Liver (tissue), 9 donors: ENCODE measurements around the gene UBR1. TPM values are rescaled to one million over a fixed set of nuclear protein-coding genes. Genes with fewer than 3 reads are reported as not detected.
"Not testable (repeated sequence)": the region's sequence is repeated elsewhere in the genome, so short reads cannot be mapped to it uniquely, and the experiment has no call there.

Source experiments
- DNase-seq: peaks from one replicate; pipeline ENCODE4 v3.0.0-alpha.2; 2017; ENCODE audit warnings: low spot score
- H3K27ac ChIP-seq, 2 donors: one replicate each; pipeline ENCODE4 v1.7.0; 2013; ENCODE audit warnings: inconsistent platforms in 2 of 2, low read length in 2 of 2, control low read depth in 1 of 2, low read depth in 1 of 2, mild to moderate bottlenecking in 1 of 2
- H3K27me3 ChIP-seq, 4 donors: one replicate each; pipeline versions ENCODE4 v1.6.1 to v1.7.0; 2013; ENCODE audit warnings: low read length in 3 of 4, inconsistent platforms in 1 of 4, mild to moderate bottlenecking in 1 of 4, moderate library complexity in 1 of 4; ENCODE audit not compliant: control insufficient read depth in 4 of 4, insufficient read depth in 4 of 4
- H3K36me3 ChIP-seq, 4 donors: one replicate each; pipeline versions ENCODE4 v1.6.1 to v1.7.0; 2013; ENCODE audit warnings: low read length in 3 of 4, mild to moderate bottlenecking in 3 of 4, low read depth in 1 of 4, moderate library complexity in 1 of 4; ENCODE audit not compliant: control insufficient read depth in 4 of 4, insufficient read depth in 3 of 4
- H3K4me1 ChIP-seq, 4 donors: one replicate each; pipeline versions ENCODE4 v1.6.1 to v1.7.0; 2013; ENCODE audit warnings: low read length in 3 of 4, mild to moderate bottlenecking in 3 of 4, moderate library complexity in 1 of 4; ENCODE audit not compliant: control insufficient read depth in 4 of 4, insufficient read depth in 4 of 4
- H3K4me3 ChIP-seq, 3 donors: one replicate each; pipeline versions ENCODE4 v1.6.1 to v1.7.0; 2013; ENCODE audit warnings: low read length in 3 of 3, control low read depth in 1 of 3, low read depth in 1 of 3, mild to moderate bottlenecking in 1 of 3
- H3K9ac ChIP-seq, 2 donors: one replicate each; pipeline ENCODE4 v1.7.0; 2013; ENCODE audit warnings: low read length in 2 of 2, mild to moderate bottlenecking in 2 of 2, moderate library complexity in 2 of 2, control low read depth in 1 of 2, low read depth in 1 of 2
- H3K9me3 ChIP-seq, 4 donors: one replicate each; pipeline versions ENCODE4 v1.6.1 to v1.7.0; 2013; ENCODE audit warnings: low read length in 3 of 4; ENCODE audit not compliant: control insufficient read depth in 4 of 4
- FOXA1 ChIP-seq: IDR thresholded peaks from 2 replicates; pipeline ENCODE4 v1.6.1; 2016; ENCODE audit warnings: antibody characterized with exemption
- GABPA ChIP-seq, 2 donors: IDR thresholded peaks in 1 of 2; conservative IDR thresholded peaks in 1 of 2; 2 replicates each; pipeline ENCODE4 v1.6.1; 2016; ENCODE audit warnings: antibody characterized with exemption in 2 of 2, mild to moderate bottlenecking in 1 of 2, moderate library complexity in 1 of 2
- HNF4A ChIP-seq, 2 donors: conservative IDR thresholded peaks; 2 replicates each; pipeline ENCODE4 v1.6.1; 2016; ENCODE audit warnings: antibody characterized with exemption in 2 of 2, mild to moderate bottlenecking in 2 of 2
- HNF4G ChIP-seq: IDR thresholded peaks from 2 replicates; pipeline ENCODE4 v1.6.1; 2016; ENCODE audit warnings: antibody characterized with exemption
- JUND ChIP-seq, 2 donors: IDR thresholded peaks; 2 replicates each; pipeline ENCODE4 v1.6.1; 2016; ENCODE audit warnings: antibody characterized with exemption in 2 of 2
- NR2F2 ChIP-seq: IDR thresholded peaks from 2 replicates; pipeline ENCODE4 v1.6.1; 2016; ENCODE audit warnings: antibody characterized with exemption
- SP1 ChIP-seq: IDR thresholded peaks from 2 replicates; pipeline ENCODE4 v1.6.1; 2018; ENCODE audit warnings: antibody characterized with exemption, mild to moderate bottlenecking
- TAF1 ChIP-seq: conservative IDR thresholded peaks from 2 replicates; pipeline ENCODE4 v1.6.1; 2016; ENCODE audit warnings: antibody characterized with exemption, mild to moderate bottlenecking
- YY1 ChIP-seq: IDR thresholded peaks from 2 replicates; pipeline ENCODE4 v1.6.1; 2016; ENCODE audit warnings: antibody characterized with exemption, mild to moderate bottlenecking
- ZBTB33 ChIP-seq: IDR thresholded peaks from 2 replicates; pipeline ENCODE4 v1.6.1; 2016; ENCODE audit warnings: antibody characterized with exemption
- WGBS: extraction: QIAGEN DNeasy Blood & Tissue Kit; methylation state at CpG from one replicate; pipeline ENCODE4 v1.1.7; 2013; 5-methylcytosine and 5-hydroxymethylcytosine counted together
- polyA plus RNA-seq, 2 donors: library from polyadenylated mRNA; stranded (reverse) in 1 of 2; unstranded in 1 of 2; fragments of 200-250 nt in 1 of 2; fragments of >200 nt in 1 of 2; fragmentation: Nextera tagmentation in 1 of 2; extraction: Ambion mirVana in 1 of 2; gene quantifications; one replicate each; pipeline versions ENCODE4 v1.2.1 to v1.2.3, GENCODE V29; 2013 to 2015
- total RNA-seq, 2 donors: library from RNA; depleted of rRNA; stranded (reverse); fragments of >200 nt; gene quantifications; one replicate each; pipeline ENCODE4 v1.2.3, GENCODE V29; 2014
- TF ChIP-seq, protein P1 (sequence below): IDR thresholded peaks from 2 replicates; pipeline ENCODE4 v1.6.1; 2016; ENCODE audit warnings: antibody characterized with exemption
- TF ChIP-seq, protein P2 (sequence below): IDR thresholded peaks from 2 replicates; pipeline ENCODE4 v1.6.1; 2016; ENCODE audit warnings: antibody characterized with exemption, mild to moderate bottlenecking
- TF ChIP-seq, protein P3 (sequence below): fragments of 150-350 bp; IDR thresholded peaks from 2 replicates; pipeline ENCODE4 v1.5.1; 2017; ENCODE audit warnings: improper control_type of control experiment, low read depth, low read length; ENCODE audit not compliant: missing input control
- donor health status: healthy.
- donor health status: healthy.
- donor health status: healthy.
- donor health status: healthy.
- donor health status: healthy.

The UBR1 gene
- total and polyA plus RNA-seq, 4 donors = 3.7 to 25.3 (median 10.9) TPM

DNA sequence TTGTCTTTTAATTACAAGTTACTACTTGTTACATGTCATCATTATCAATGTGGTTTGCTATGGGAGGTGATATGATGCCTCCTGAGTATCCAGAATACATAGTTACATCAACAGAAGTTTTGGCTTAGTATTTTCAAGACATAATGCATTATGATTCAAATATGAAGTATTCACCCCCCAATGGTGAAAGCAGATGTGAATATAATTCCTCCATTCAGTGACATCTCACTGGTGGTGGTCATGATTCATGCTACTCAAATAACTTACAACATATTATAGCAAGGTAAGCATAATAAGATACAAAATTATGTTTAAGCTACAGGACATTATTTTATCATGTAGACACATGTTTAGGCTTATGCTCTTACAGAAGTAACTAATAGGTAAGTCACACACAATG lies 150.3 kb downstream of the UBR1 start (continued):
- TF ChIP-seq NR2F2 (no peak), SP1 (no peak)
- TF ChIP-seq, protein P1, sequence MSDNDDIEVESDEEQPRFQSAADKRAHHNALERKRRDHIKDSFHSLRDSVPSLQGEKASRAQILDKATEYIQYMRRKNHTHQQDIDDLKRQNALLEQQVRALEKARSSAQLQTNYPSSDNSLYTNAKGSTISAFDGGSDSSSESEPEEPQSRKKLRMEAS = no peak

DNA sequence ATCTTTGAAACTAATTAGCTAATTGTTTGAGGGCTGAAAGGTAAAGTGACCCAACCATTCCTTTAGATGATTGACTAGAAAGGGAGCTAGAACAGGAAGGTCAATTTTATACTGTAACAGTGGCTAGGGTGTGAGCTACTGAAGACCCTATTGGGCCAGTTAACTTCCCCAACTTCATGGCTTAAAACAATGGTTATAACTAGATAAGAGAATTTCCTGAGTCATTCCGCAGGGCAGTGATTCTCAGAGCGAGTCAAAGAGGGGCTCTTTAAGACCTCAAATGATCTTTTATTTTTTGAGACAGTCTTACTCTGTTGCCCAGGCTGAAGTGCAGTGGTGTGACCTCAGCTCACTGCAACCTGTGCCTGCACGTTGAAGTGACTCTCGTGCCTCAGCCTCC lies 151.5 kb downstream of the UBR1 start:
- Histone ChIP-seq H3K4me1 (no peaks in the 10 kb centered on the region), H3K27ac (no peak overlapping the region), H3K9ac (no peak overlapping the region), H3K27me3 (no peaks in the 10 kb centered on the region), H3K36me3 (peaks cover 8 to 37% (median 33%) of the 10 kb centered on the region in 4 donors), H3K4me3 (no peak overlapping the region), H3K9me3 (peaks cover 0 to 1% (median 0%) of the 10 kb centered on the region in 4 donors)
- WGBS = 94% methylated on average over 4 of the region's 4 CpGs
- no peak for DNase-seq
- TF ChIP-seq JUND (IDR thresholded peaks at IDR 0.05) (no peak), HNF4G (no peak), FOXA1 (no peak), ZBTB33 (no peak), GABPA (IDR thresholded peaks at IDR 0.05 in 1 of 2, conservative IDR thresholded peaks at IDR 0.05 in 1 of 2) (no peak), TAF1 (no peak), HNF4A (conservative IDR thresholded peaks at IDR 0.05) (no peak), NR2F2 (no peak), YY1 (no peak)
- TF ChIP-seq, protein P2, sequence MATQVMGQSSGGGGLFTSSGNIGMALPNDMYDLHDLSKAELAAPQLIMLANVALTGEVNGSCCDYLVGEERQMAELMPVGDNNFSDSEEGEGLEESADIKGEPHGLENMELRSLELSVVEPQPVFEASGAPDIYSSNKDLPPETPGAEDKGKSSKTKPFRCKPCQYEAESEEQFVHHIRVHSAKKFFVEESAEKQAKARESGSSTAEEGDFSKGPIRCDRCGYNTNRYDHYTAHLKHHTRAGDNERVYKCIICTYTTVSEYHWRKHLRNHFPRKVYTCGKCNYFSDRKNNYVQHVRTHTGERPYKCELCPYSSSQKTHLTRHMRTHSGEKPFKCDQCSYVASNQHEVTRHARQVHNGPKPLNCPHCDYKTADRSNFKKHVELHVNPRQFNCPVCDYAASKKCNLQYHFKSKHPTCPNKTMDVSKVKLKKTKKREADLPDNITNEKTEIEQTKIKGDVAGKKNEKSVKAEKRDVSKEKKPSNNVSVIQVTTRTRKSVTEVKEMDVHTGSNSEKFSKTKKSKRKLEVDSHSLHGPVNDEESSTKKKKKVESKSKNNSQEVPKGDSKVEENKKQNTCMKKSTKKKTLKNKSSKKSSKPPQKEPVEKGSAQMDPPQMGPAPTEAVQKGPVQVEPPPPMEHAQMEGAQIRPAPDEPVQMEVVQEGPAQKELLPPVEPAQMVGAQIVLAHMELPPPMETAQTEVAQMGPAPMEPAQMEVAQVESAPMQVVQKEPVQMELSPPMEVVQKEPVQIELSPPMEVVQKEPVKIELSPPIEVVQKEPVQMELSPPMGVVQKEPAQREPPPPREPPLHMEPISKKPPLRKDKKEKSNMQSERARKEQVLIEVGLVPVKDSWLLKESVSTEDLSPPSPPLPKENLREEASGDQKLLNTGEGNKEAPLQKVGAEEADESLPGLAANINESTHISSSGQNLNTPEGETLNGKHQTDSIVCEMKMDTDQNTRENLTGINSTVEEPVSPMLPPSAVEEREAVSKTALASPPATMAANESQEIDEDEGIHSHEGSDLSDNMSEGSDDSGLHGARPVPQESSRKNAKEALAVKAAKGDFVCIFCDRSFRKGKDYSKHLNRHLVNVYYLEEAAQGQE = no peak
- TF ChIP-seq, protein P3, sequence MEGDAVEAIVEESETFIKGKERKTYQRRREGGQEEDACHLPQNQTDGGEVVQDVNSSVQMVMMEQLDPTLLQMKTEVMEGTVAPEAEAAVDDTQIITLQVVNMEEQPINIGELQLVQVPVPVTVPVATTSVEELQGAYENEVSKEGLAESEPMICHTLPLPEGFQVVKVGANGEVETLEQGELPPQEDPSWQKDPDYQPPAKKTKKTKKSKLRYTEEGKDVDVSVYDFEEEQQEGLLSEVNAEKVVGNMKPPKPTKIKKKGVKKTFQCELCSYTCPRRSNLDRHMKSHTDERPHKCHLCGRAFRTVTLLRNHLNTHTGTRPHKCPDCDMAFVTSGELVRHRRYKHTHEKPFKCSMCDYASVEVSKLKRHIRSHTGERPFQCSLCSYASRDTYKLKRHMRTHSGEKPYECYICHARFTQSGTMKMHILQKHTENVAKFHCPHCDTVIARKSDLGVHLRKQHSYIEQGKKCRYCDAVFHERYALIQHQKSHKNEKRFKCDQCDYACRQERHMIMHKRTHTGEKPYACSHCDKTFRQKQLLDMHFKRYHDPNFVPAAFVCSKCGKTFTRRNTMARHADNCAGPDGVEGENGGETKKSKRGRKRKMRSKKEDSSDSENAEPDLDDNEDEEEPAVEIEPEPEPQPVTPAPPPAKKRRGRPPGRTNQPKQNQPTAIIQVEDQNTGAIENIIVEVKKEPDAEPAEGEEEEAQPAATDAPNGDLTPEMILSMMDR = no peak

- not testable (repeated sequence) for H3K9ac ChIP-seq, H3K4me3 ChIP-seq, H3K4me1 ChIP-seq, H3K9me3 ChIP-seq, DNase-seq, H3K27me3 ChIP-seq, H3K27ac ChIP-seq
- WGBS = 94% methylated on average over 3 of the region's 3 CpGs
- H3K36me3 ChIP-seq = peaks cover 4 to 44% (median 39%) of the 10 kb centered on the region in 4 donors
Observed at GRCh38 chr15:42948898-42949297, 156.9 kb downstream of the UBR1 start.
